Activated gamma-delta T cell treated with Interleukin-2 at 50 U/mL for 16 hours (primary cell): ENCODE data around the gene ADNP2.
A peak's percentile ranks its signal among the peaks of the same experiment; 100 is the strongest.

ENCODE experiments used
- DNase-seq: peaks from one replicate; pipeline ENCODE4 v3.0.0-alpha.2; 2020

ADNP2 gene

DNA sequence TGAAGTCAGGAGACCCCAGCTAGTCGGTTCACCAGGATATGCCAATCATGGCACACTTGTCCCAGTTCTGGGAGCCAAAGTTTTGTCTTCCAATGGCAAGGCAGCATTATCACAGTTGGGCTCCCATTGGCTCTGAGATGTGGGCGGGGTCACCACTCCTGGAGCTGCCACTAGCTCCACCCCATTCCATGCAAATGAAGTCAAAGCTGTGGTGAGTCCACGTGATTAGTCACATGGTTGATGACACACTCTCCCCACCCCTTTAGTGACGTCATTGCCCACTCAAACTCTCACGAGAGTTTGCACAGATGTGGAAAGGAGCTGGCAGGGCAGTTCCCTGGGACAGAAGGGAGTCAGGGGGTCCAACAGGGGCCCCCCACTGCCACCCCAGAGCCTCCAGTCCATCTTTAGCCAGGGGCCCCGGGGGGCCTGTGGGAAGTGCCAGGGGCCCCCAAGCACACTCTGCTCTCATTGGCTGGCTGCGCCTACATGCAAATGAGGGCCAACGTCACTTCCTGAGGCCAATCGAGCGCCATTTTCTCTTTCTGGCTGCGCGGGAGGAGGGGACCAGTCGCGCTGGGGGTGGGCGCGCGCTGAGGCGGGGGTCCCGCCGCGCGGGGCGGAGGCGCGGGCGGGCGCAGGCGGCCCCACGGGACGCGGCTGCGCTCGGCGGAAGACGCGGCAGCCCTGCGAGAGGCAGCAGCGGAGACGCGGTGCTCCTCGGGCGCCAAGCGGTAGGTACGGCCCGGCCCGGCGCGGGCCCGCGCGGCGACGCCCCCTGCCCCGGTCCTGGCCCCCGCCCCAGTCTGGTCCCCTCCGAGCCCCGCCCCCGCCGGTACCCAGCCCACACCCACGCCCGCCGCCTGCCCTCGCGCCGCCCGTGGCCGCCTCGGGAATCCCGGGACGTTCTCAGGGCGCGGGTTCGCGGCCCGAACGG is at the start of gene ADNP2:
ADNP2 (plus strand) TSS at position 524 of the 937 bp plus-strand sequence. CDS start 8,281 bp downstream, outside the sequence.
- peak; percentile 71 for DNase-seq

DNA sequence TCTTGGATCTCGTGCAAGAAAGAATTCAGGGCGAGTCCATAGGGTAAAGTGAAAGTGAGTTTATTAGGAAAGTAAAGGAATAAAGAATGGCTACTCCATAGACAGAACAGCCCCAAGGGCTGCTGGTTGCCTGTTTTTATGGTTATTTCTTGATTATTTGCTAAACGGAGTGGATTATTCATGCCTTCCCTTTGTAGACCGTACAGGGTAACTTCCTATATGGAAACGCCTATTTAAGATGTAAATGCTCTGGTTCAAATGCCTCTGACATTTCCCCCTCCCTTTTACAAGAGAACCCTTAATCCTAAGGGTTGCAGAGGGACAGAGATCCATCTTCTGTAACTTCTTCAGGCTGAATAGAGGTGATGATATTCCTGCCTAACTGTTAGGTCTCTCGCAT is 49.1 kb upstream of the ADNP2 start:
- no peak for DNase-seq

DNA sequence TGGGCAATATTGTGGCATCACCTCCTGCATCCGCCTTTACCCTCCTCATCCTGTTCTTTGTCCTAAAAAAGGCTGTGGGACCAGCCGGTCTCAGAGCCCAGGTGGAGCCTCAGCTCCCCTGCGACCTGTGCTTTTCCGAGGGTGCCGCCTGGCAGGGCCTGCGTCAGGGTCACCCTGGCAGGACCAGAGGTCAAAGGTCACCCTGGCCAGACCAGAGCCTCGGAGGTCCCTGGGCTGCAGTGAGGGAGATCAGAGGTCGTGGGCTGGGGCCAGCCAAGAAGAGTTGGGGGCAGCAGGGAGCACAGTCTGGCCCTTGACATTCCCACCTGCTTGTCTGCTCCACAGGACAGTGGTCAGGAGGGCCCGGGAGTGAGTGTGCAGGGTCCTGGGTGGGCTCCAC is 43.4 kb upstream of the ADNP2 start:
- no peak for DNase-seq

DNA sequence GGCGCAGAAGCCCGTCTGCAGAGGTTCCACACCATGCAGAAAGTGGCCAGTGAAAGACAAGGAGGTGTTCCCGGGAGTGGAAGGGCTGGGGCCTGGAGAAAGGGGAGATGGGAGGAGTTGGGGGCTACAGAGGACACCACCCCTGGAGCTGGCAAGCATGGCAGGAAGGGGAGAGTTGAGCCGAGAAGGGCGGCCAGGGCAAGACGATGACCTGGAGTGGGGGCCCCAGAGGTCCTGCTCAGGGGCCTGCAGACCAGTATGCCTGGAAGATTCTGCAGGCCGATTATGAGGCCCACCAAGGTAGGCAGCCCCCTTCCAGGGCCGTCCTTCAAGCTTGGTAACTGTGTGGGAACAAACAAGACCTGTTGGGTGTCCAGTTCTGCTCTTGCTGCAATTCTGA is 41.7 kb upstream of the ADNP2 start:
- DNase-seq: no peak

DNA sequence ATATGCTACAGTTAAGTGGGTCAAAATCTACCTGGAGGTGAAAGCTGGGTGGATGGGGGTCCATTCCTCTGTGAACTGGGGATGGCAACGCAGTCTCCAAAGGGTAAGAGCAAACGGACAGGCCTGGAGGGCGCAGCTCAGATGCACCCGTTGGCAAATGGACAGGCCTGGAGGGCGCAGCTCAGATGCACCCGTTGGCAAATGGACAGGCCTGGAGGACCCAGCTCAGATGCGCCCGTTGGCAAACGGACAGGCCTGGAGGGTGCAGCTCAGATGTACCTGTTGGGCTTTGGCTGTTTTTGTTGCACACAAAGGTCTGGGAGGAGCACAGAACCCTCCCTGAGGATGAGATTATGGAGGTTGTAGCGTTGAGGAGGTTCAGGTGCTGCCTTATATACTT is 41.2 kb upstream of the ADNP2 start:
- no peak for DNase-seq

DNA sequence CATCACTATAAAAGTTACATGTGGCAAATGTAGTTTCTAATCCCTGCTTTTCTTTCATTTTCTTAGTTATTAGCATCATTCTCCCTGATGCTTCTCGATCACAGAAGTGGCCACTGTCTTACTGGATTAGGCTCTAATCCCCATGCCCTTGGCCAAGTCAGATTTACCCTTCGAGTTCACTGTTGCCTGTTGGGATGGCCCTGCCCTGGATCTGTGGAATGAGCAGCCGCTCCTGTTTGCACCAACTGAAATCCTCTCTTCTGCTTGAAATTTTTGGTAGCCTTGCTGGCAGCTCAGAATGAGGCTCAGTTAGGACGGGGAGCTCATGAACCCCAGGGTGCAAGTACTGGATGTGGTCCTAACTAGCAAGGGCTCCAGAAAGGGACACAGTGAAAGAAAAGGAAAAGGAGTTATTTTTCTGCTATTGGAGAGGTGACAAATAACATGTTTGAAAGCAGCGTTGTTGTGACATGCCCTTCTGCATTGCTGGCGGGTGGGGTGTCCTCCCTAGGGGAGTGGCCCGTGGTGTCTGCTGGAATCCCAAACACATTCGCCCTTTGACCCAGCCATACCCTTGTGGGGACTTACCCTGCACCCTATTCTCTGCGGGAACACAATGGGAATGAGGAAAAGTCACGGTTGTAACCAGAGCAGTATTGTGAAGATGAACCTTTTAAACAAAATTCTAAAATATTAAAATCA is 40.3 kb upstream of the ADNP2 start:
- DNase-seq: no peak

- DNase-seq: no peak
Observed at GRCh38 chr18:80070825-80071224, 38.2 kb upstream of the ADNP2 start.

- no peak for DNase-seq
Observed at GRCh38 chr18:80074183-80074582, 34.9 kb upstream of the ADNP2 start.

GRCh38 chr18:80074697-80075096 is 34.4 kb upstream of the ADNP2 start:
- no peak for DNase-seq

DNA sequence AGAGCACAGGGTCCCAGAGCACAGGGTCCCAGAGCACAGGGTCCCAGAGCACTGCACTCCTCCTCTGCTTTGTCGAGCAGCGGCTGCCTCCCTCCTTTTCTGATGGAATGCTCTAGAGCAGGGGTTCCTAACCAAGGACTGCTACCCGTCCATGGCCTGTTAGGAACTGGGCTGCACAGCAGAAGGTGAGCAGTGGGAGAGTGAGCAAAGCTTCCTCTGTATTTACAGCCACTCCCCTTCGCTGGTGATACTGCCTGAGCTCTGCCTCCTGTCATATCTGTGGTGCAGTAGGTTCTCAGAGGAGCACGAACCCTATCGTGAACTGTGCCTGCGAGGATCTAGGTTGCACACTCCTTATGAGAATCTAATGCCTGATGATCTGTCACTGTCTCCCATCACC is 33.1 kb upstream of the ADNP2 start:
- DNase-seq: no peak

DNA sequence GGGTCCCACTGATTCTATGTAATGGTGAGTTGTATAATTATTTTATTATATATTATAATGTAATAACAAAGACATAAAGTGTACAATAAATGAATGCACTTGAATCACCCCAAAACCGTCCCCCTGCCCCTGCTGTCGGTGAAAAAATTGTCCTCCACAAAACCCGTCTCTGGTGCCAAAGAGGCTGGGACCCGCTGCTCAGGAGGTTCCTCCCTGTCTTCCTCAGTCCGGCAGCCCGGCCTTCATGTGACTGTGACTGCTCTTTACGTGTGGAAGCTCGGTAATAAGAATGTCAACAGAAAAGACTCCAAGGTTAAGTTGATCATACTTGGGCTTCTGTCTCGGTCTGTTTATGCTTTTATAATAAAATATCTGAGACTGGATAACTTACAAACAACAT is 32.7 kb upstream of the ADNP2 start:
- no peak for DNase-seq

DNA sequence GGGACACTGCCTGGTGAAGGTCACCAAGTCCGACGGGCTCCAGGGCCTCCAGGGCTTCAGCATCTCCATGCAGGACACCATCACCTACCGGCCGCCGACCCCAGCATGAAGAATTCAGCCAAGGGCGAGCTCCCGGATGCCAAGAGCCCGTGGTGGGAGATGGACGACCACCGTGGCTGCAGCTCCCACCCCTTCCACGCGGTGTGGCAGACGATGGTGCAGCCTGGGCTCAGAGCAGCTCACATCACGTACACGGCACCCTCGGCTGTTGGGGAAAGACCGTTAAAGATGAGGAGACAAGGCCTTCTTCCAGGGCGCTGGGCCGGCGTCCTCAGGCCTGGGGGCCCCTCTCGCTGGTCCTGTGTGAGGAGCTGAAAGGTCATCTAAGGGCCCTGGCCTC is 31.2 kb upstream of the ADNP2 start:
- DNase-seq: no peak

DNA sequence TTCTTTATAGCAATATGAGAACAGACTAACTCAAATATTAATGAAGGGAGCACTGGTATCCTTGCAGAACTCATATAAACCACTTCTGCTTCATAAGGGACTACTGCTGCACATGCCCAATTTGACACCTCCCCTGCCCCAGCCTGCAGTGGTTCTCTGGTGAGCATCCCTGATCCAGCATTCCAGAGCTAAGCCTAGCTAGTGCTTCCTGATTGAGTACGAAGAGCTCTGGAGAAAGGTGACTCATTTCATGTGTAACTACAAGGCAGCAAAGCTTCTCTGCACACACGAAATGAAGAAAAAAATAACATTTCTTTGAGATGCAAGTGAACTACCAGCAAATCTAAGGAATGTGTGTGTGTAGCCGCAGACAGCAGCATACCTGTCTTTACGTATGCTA is 22.8 kb upstream of the ADNP2 start:
- DNase-seq: no peak

DNA sequence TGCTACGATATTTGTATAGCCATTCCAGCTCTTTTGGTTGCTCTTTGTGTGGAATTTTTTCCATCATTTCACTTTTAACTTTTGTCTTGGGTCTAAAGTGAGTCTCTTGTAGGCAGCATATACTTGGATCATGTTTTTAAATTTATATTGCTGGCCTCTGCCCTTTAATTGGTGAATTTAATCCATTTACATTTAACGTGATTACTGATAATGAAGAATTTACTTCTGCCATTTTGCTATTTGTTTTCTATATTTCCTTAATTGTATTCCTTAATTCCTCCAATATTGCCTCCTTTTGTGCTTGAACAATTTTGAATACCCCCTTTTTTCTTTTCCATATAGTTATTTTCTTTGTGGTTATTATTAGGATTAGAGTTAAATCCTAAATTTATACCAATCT is 21.0 kb upstream of the ADNP2 start:
- DNase-seq: no peak

- DNase-seq: no peak
Observed at GRCh38 chr18:80088823-80089222, 20.2 kb upstream of the ADNP2 start.

DNA sequence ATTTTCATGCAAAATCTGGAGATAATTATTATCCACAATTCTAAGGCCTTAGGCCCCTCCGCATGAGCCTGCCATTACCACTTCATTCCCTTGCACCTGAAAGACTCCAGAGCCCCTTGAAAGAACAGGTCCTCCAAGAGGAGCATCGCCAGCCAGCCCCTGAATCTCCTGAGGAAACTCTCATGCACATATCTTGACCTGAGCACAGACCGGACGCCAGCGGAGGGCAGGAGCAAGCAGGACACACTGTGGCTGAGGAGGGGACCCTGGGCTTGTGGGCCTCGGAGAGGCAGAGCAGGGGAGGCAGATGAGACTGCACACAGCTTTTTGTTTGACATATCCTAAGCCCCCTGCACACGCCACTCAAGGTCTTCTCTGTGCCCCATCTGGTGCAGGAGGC is 13.6 kb upstream of the ADNP2 start:
- no peak for DNase-seq

DNA sequence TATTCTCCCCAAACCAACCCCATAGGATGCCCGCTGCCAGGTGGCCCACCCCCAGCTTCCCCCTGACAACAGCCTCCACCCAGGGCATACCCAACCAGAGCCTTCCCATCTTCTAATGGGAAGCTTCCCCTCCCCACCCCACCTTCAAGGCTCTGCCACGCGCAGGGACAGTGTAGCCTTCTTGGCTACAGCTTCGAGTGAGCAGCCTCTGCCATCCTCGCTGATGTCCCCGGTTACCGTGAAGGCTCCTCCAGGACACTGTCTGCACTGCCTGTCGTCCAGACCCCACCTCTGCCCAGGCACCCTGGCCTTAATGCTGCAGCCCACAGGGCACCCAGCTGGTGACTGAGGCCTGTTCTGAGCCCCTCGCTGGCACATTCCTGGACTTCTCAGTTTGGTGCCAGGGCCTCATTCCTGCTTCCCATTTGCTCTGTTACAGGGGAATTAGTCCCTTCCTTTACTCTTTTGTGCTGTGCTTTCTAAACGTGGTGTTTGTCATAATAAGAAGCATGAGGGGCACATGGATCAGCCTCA is 13.0 kb upstream of the ADNP2 start:
- DNase-seq: no peak

GRCh38 chr18:80097201-80097600 is 11.9 kb upstream of the ADNP2 start:
- DNase-seq: no peak

DNA sequence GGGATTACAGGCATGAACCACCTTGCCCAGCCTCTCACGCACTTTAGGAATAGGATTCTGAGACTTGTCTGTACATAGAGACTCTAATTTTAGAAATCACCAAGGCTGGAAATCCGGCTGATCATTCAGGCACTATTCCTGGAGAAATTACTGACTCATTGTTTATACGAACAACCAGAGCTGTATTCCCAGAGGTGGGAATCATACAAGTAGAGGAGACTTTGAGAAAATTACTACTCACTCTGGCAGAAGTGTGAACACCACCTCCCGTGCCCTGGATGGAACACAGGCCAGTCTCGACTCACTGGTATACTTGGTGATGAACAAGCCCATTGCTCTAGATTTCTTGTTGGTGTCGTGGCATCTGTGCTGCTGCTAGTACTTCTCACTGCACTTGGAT is 5.8 kb upstream of the ADNP2 start:
- no peak for DNase-seq

DNA sequence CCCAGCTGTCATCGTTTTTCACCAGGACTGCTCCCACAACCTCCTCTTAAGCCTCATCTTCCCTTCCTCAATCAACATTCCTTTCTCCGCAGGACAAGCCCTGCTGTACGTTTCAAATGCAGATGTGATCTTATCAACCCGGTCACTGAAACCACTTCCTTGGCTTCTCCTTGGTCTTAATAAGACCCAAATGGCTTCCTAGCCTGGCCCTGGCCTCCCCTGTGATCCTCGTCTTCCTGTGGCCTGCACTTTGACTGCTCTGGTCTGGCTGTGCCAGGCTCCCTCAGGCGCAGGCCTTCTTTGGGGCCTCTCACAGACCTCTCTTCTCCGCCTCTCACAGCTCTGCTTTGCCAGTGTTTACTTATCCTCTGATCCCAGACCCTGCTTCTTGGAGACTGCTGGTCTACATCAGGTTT is 4.7 kb upstream of the ADNP2 start:
- DNase-seq: no peak

- DNase-seq: no peak
Observed at GRCh38 chr18:80105369-80106167, 3.5 kb upstream of the ADNP2 start.

GRCh38 chr18:80106482-80107051 is 2.5 kb upstream of the ADNP2 start:
- DNase-seq: no peak

GRCh38 chr18:80107426-80107825 is 1.6 kb upstream of the ADNP2 start:
- no peak for DNase-seq
